Loucy (cell line): ENCODE results near the gene SGSM2.

Experiments
- EZH2phosphoT487 ChIP-seq: fragments of 200-600 bp; IDR thresholded peaks from 2 replicates; pipeline ENCODE4 v1.6.1; 2018; ENCODE audit warnings: antibody characterized with exemption, mild to moderate bottlenecking, moderate library complexity, borderline replicate concordance
- TF ChIP-seq, protein P1 (sequence below): fragments of 200-600 bp; sonication (generic); conservative IDR thresholded peaks from 2 replicates; pipeline ENCODE4 v1.5.1; 2014; ENCODE audit warnings: mild to moderate bottlenecking, antibody characterized with exemption, low read length

DNA sequence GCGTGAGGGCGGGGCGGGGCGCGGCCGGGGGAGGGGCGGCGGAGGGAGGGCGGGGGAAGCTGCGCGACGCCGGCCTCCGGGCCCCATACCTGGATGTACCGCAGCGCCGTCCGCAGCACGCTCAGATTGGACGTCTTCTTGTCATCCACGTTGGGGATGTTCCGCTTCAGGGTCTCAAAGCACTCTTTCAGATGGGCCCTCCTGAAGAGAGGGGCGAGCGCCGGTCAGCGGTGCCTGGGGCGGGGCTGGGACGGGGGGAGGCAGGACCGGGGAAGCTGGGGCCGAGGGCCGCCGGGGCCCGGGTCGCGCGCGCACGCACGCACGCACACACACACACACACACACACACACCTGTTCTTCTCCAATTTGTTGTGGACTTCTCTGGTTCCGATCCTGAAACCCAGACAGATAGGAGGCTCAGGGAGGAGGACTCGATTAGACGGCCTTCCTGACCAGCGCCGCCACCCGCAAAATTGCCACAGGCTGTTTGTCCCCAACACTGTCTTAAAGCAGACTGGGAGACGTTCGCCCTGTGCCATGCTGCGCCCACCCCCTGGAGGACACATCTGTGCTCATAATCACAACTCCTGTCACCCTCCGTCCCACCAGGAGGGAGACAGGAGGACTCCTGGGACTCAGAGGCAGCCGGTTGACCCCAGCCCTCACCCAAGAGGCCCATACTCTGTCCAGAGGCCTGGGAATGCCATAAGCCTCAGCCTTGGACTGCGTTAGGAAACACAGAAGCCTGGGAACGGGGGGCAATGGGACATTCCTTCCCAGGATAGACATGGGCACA, 56.9 kb downstream of the SGSM2 start:
- TF ChIP-seq, protein P1, sequence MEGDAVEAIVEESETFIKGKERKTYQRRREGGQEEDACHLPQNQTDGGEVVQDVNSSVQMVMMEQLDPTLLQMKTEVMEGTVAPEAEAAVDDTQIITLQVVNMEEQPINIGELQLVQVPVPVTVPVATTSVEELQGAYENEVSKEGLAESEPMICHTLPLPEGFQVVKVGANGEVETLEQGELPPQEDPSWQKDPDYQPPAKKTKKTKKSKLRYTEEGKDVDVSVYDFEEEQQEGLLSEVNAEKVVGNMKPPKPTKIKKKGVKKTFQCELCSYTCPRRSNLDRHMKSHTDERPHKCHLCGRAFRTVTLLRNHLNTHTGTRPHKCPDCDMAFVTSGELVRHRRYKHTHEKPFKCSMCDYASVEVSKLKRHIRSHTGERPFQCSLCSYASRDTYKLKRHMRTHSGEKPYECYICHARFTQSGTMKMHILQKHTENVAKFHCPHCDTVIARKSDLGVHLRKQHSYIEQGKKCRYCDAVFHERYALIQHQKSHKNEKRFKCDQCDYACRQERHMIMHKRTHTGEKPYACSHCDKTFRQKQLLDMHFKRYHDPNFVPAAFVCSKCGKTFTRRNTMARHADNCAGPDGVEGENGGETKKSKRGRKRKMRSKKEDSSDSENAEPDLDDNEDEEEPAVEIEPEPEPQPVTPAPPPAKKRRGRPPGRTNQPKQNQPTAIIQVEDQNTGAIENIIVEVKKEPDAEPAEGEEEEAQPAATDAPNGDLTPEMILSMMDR, result no peak
- no peak for TF ChIP-seq EZH2phosphoT487
